NB4 (cell line): ENCODE measurements around the gene CFAP46.

Experiments used
- DNase-seq: peaks from one replicate; pipeline ENCODE4 v3.0.0; 2010; ENCODE audit warnings: low read depth
- H3K4me3 ChIP-seq: one replicate; pipeline ENCODE4 v1.5.1; 2011; ENCODE audit warnings: mild to moderate bottlenecking, low read depth, low read length, moderate library complexity
- CTCF ChIP-seq: IDR thresholded peaks from one replicate; pipeline ENCODE4 v1.5.1; 2012; ENCODE audit warnings: low read depth, low read length
- MAX ChIP-seq: IDR thresholded peaks from 2 replicates; pipeline ENCODE4 v1.6.1; 2011; ENCODE audit warnings: low read depth, low read length
- MYC ChIP-seq: IDR thresholded peaks from 2 replicates; pipeline ENCODE4 v1.6.1; 2011; ENCODE audit warnings: low read depth, low read length
- POLR2A ChIP-seq: IDR thresholded peaks from 2 replicates; pipeline ENCODE4 v1.6.1; 2011; ENCODE audit warnings: mild to moderate bottlenecking; ENCODE audit not compliant: insufficient read length; ENCODE audit errors: extremely low read depth

Gene CFAP46

GRCh38 chr10:132881186-132881920 is 61.0 kb downstream of the CFAP46 start:
- no peak for TF ChIP-seq CTCF
- no peak overlapping the region for H3K4me3 ChIP-seq
- no peak for DNase-seq

GRCh38 chr10:132880128-132880981 is 62.0 kb downstream of the CFAP46 start:
- no peak for DNase-seq
- TF ChIP-seq MYC: no peak
- no peak for TF ChIP-seq MAX
- no peak for TF ChIP-seq CTCF
- TF ChIP-seq POLR2A: no peak
- H3K4me3 ChIP-seq: no peak overlapping the region

- no peak for TF ChIP-seq MYC
- no peak for TF ChIP-seq POLR2A
- no peak for TF ChIP-seq CTCF
- no peak for TF ChIP-seq MAX
- H3K4me3 ChIP-seq: no peak overlapping the region
- DNase-seq: no peak
Observed at GRCh38 chr10:132879408-132880127, 62.8 kb downstream of the CFAP46 start.

- no peak for DNase-seq
- TF ChIP-seq MAX (no peak), CTCF (no peak), POLR2A (no peak), MYC (no peak)
- H3K4me3 ChIP-seq: no peak overlapping the region
Observed at GRCh38 chr10:132878730-132879407, 63.5 kb downstream of the CFAP46 start.

- DNase-seq: no peak
- H3K4me3 ChIP-seq: no peak overlapping the region
- TF ChIP-seq MYC (no peak), MAX (no peak), POLR2A (no peak), CTCF (no peak)
Observed at GRCh38 chr10:132878091-132878729, 64.2 kb downstream of the CFAP46 start.
